Measurements from ENCODE around the gene PRAF2.

PRAF2 gene

GRCh38 chrX:49053223-49054072 is 20.4 kb downstream of the PRAF2 start:
- DNase-seq (ENCODE audit: low read depth), result peak; percentile 31
- TF ChIP-seq CTCF (conservative IDR thresholded peaks at IDR 0.05; ENCODE audit: low read length), result no peak
- H3K4me3 ChIP-seq (ENCODE audit: low read length), result peak overlapping the region; percentile 54

- TF ChIP-seq CTCF (conservative IDR thresholded peaks at IDR 0.05; ENCODE audit: low read length), result no peak
- no peak for DNase-seq (ENCODE audit: low read depth)
- peak overlapping the region; percentile 15; the same call in 1 of the 2 replicates for H3K4me3 ChIP-seq (ENCODE audit: low read length)
Observed at GRCh38 chrX:49043987-49044281, 29.9 kb downstream of the PRAF2 start.

- TF ChIP-seq CTCF (conservative IDR thresholded peaks at IDR 0.05; ENCODE audit: low read length), result peak; percentile 53
- peak; percentile 98 for DNase-seq (ENCODE audit: low read depth)
- H3K4me3 ChIP-seq (ENCODE audit: low read length), result peak within 1 kb of the TSS; percentile 82
Observed at GRCh38 chrX:49043220-49043986, 30.4 kb downstream of the PRAF2 start, which contains the start of gene TFE3. TFE3 (minus strand) TSS chrX:49043357; CDS start chrX:49043226, 131 bp downstream.

- TF ChIP-seq CTCF (conservative IDR thresholded peaks at IDR 0.05; ENCODE audit: low read length), result no peak
- peak overlapping the region; percentile 82 for H3K4me3 ChIP-seq (ENCODE audit: low read length)
- peak; percentile 17 for DNase-seq (ENCODE audit: low read depth)
Observed at GRCh38 chrX:49042581-49043219, 31.1 kb downstream of the PRAF2 start.

- TF ChIP-seq CTCF (conservative IDR thresholded peaks at IDR 0.05; ENCODE audit: low read length), result no peak
- H3K4me3 ChIP-seq (ENCODE audit: low read length), result peak overlapping the region; percentile 82
- peak; percentile 70 for DNase-seq (ENCODE audit: low read depth)
Observed at GRCh38 chrX:49041744-49042580, 31.8 kb downstream of the PRAF2 start.

GRCh38 chrX:49040376-49040955 is 33.3 kb downstream of the PRAF2 start:
- no peak for TF ChIP-seq CTCF (conservative IDR thresholded peaks at IDR 0.05; ENCODE audit: low read length)
- DNase-seq (ENCODE audit: low read depth), result peak; percentile 28
- H3K4me3 ChIP-seq (ENCODE audit: low read length), result peak overlapping the region; percentile 82
